ENCODE data around the gene MAPKAP1. TPM values are rescaled to one million over a fixed set of nuclear protein-coding genes. Genes with fewer than 3 reads are reported as not detected.

MAPKAP1 gene
- total RNA-seq, 1 donor from 2014 or later: 49.6 TPM

GRCh38 chr9:125663127-125663526 is 43.9 kb downstream of the MAPKAP1 start:
- no peak overlapping the region for H3K27ac ChIP-seq

GRCh38 chr9:125660557-125660956 is 46.5 kb downstream of the MAPKAP1 start:
- intact Hi-C loops (cut with DNase I): no loop called here
- Histone ChIP-seq H3K9me3 (no peaks in the 10 kb centered on the region), H3K4me1 (no peaks in the 10 kb centered on the region), H3K27me3 (no peaks in the 10 kb centered on the region), H3K4me3 (no peak overlapping the region), H3K27ac (no peak overlapping the region), H3K36me3 (peaks cover 0 to 4% of the 10 kb centered on the region in 2 donors)
- no peak for TF ChIP-seq CTCF (IDR thresholded peaks at IDR 0.05)
- no peak for DNase-seq (ENCODE audit: low spot score in 2 of 2)

More at GRCh38 chr9:125663127-125663526, 43.9 kb downstream of the MAPKAP1 start:
- Histone ChIP-seq H3K4me3 (no peak overlapping the region), H3K27me3 (no peaks in the 10 kb centered on the region), H3K4me1 (no peaks in the 10 kb centered on the region), H3K36me3 (peaks cover 0 to 17% of the 10 kb centered on the region in 2 donors), H3K9me3 (no peaks in the 10 kb centered on the region)
- intact Hi-C loops (cut with DNase I): no loop called here
- no peak for DNase-seq (ENCODE audit: low spot score in 2 of 2)
- TF ChIP-seq CTCF (IDR thresholded peaks at IDR 0.05): no peak

- H3K36me3 ChIP-seq: peaks cover 0 to 4% of the 10 kb centered on the region in 2 donors
- no peaks in the 10 kb centered on the region for H3K4me1 ChIP-seq
- H3K4me3 ChIP-seq: no peak overlapping the region
- no peaks in the 10 kb centered on the region for H3K27me3 ChIP-seq
- intact Hi-C loops (cut with DNase I): no loop called here
- H3K9me3 ChIP-seq: no peaks in the 10 kb centered on the region
- no peak for TF ChIP-seq CTCF (IDR thresholded peaks at IDR 0.05)
- H3K27ac ChIP-seq: no peak overlapping the region
- no peak for DNase-seq (ENCODE audit: low spot score in 2 of 2)
These were observed 47.1 kb downstream of the MAPKAP1 start for GRCh38 chr9:125659954-125660353.

- H3K36me3 ChIP-seq: peaks cover 0 to 4% of the 10 kb centered on the region in 2 donors
- H3K9me3 ChIP-seq: no peaks in the 10 kb centered on the region
- H3K27ac ChIP-seq: no peak overlapping the region
- H3K4me3 ChIP-seq: no peak overlapping the region
- TF ChIP-seq CTCF (IDR thresholded peaks at IDR 0.05): no peak
- no peak for DNase-seq (ENCODE audit: low spot score in 2 of 2)
- intact Hi-C loops (cut with DNase I): no loop called here
- H3K4me1 ChIP-seq: no peaks in the 10 kb centered on the region
- H3K27me3 ChIP-seq: no peaks in the 10 kb centered on the region
These were observed 47.7 kb downstream of the MAPKAP1 start for GRCh38 chr9:125659201-125659840.

- Histone ChIP-seq H3K36me3 (no peaks in the 10 kb centered on the region), H3K9me3 (no peaks in the 10 kb centered on the region), H3K27me3 (no peaks in the 10 kb centered on the region), H3K4me3 (no peak overlapping the region), H3K27ac (no peak overlapping the region), H3K4me1 (no peaks in the 10 kb centered on the region)
- intact Hi-C loops (cut with DNase I): no loop called here
- TF ChIP-seq CTCF (IDR thresholded peaks at IDR 0.05): no peak
- no peak for DNase-seq (ENCODE audit: low spot score in 2 of 2)
These were observed 50.4 kb downstream of the MAPKAP1 start for GRCh38 chr9:125656560-125656959.

Measured in ascending aorta (tissue), 2 donors.